SK-N-SH (cell line): ENCODE data around the gene KPNA2. TPM values are rescaled to one million over a fixed set of nuclear protein-coding genes. Genes with fewer than 3 reads are reported as not detected.

Experiments
- CTCF ChIA-PET: fragments of 300-600, 350-600 bp; formaldehyde crosslinking; extraction: SDS; loops from one replicate; lab custom pipeline; 2021; lab: Yijun Ruan, JAX
- POLR2A ChIA-PET: fragments of 350-600 bp; sonication (Branson Sonifier 250); formaldehyde crosslinking; extraction: SDS; loops from one replicate; lab custom pipeline; 2020; ENCODE audit warnings: antibody characterized with exemption, inconsistent platforms; lab: Yijun Ruan, JAX
- DNase-seq: peaks from one replicate; pipeline ENCODE4 v3.0.0; 2012
- H2AFZ ChIP-seq: fragments of 200-600 bp; sonication (generic); 2 replicates; pipeline ENCODE4 v1.8.1; 2016; ENCODE audit warnings: antibody characterized with exemption, mild to moderate bottlenecking, low read depth
- H3F3A ChIP-seq: fragments of 200-600 bp; sonication (generic); replicated peaks from 2 replicates; pipeline ENCODE3; 2016; ENCODE audit warnings: antibody characterized with exemption, mild to moderate bottlenecking; ENCODE audit not compliant: insufficient read depth
- H3K27ac ChIP-seq, 2 experiments: fragments of 200-500 bp in 1 of 2; fragments of 200-600 bp in 1 of 2; sonication (Bioruptor generic) in 1 of 2; sonication (generic), shearing (Covaris generic) in 1 of 2; 2 replicates each; pipeline versions ENCODE4 v1.5.1 to v1.6.1; 2014 to 2016; ENCODE audit warnings: low read depth in 2 of 2, inconsistent platforms in 1 of 2, low read length in 1 of 2, mild to moderate bottlenecking in 1 of 2, mixed read lengths in 1 of 2
- H3K27me3 ChIP-seq: fragments of 200-600 bp; sonication (generic), shearing (Covaris generic); 2 replicates; pipeline ENCODE4 v1.6.1; 2016; ENCODE audit warnings: mixed run types; ENCODE audit not compliant: insufficient read depth
- H3K36me3 ChIP-seq, 2 experiments: fragments of 200-500 bp in 1 of 2; fragments of 200-600 bp in 1 of 2; sonication (Bioruptor generic) in 1 of 2; sonication (generic) in 1 of 2; replicated peaks in 1 of 2; 2 replicates each; pipeline versions ENCODE3 to v1.5.1; 2014 to 2016; ENCODE audit warnings: low read length in 1 of 2, mild to moderate bottlenecking in 1 of 2; ENCODE audit not compliant: insufficient read depth in 2 of 2, control insufficient read depth in 1 of 2
- H3K4me1 ChIP-seq, 2 experiments: fragments of 200-500 bp in 1 of 2; fragments of 200-600 bp in 1 of 2; sonication (Bioruptor generic) in 1 of 2; sonication (generic), shearing (Covaris generic) in 1 of 2; 2 replicates each; pipeline versions ENCODE4 v1.5.1 to v1.6.1; 2014 to 2016; ENCODE audit warnings: low read depth in 1 of 2, low read length in 1 of 2, mixed run types in 1 of 2; ENCODE audit not compliant: insufficient read depth in 2 of 2, control insufficient read depth in 1 of 2
- H3K4me2 ChIP-seq: fragments of 200-600 bp; sonication (generic), shearing (Covaris generic); 2 replicates; pipeline ENCODE4 v1.6.1; 2017; ENCODE audit warnings: mixed run types
- H3K4me3 ChIP-seq, 2 experiments: fragments of 200-500 bp in 1 of 2; fragments of 200-600 bp in 1 of 2; sonication (Bioruptor generic) in 1 of 2; sonication (generic), shearing (Covaris generic) in 1 of 2; 2 replicates each; pipeline versions ENCODE4 v1.5.1 to v1.8.1; 2014 to 2016; ENCODE audit warnings: low read depth in 2 of 2, inconsistent platforms in 1 of 2, low read length in 1 of 2, mild to moderate bottlenecking in 1 of 2, mixed read lengths in 1 of 2, moderate library complexity in 1 of 2
- H3K79me2 ChIP-seq: fragments of 200-600 bp; sonication (generic); 2 replicates; pipeline ENCODE4 v1.8.1; 2017; ENCODE audit warnings: mild to moderate bottlenecking; ENCODE audit not compliant: insufficient read depth
- H3K9ac ChIP-seq: fragments of 200-600 bp; sonication (generic); 2 replicates; pipeline ENCODE4 v1.6.1; 2017; ENCODE audit warnings: mixed run types
- H3K9me2 ChIP-seq: fragments of 200-600 bp; sonication (generic); 2 replicates; pipeline ENCODE4 v1.6.1; 2017; ENCODE audit warnings: mixed run types
- H3K9me3 ChIP-seq: fragments of 200-600 bp; sonication (generic); 2 replicates; pipeline ENCODE4 v1.6.1; 2017; ENCODE audit warnings: mixed run types, mild to moderate bottlenecking, moderate library complexity
- H4K20me1 ChIP-seq: fragments of 200-600 bp; sonication (generic); 2 replicates; pipeline ENCODE4 v1.6.1; 2017; ENCODE audit warnings: mild to moderate bottlenecking, mixed run types; ENCODE audit not compliant: insufficient read depth
- ELF1 ChIP-seq: IDR thresholded peaks from 2 replicates; pipeline ENCODE4 v1.4.0; 2012
- EP300 ChIP-seq, 2 experiments: IDR thresholded peaks; 2 replicates each; pipeline versions ENCODE4 v1.4.0 to v1.6.1; 2012; ENCODE audit warnings: borderline replicate concordance in 1 of 2, low read depth in 1 of 2, low read length in 1 of 2
- EZH2phosphoT487 ChIP-seq: fragments of 200-600 bp; sonication (generic); IDR thresholded peaks from 2 replicates; pipeline ENCODE4 v1.6.1; 2017; ENCODE audit warnings: low read depth, mixed run types, mild to moderate bottlenecking, antibody characterized with exemption, moderate library complexity, borderline replicate concordance
- MXI1 ChIP-seq: IDR thresholded peaks from 2 replicates; pipeline ENCODE4 v1.6.1; 2012; ENCODE audit warnings: mild to moderate bottlenecking, low read depth, low read length, improper control_type of control experiment
- NFIC ChIP-seq: IDR thresholded peaks from 2 replicates; pipeline ENCODE4 v1.4.0; 2012; ENCODE audit warnings: borderline replicate concordance
- POLR2AphosphoS5 ChIP-seq: IDR thresholded peaks from 2 replicates; pipeline ENCODE4 v1.6.1; 2012; ENCODE audit warnings: low read depth, low read length
- RAD21 ChIP-seq: IDR thresholded peaks from 2 replicates; pipeline ENCODE4 v1.6.1; 2012; ENCODE audit warnings: mild to moderate bottlenecking, low read length
- RXRA ChIP-seq: IDR thresholded peaks from 2 replicates; pipeline ENCODE4 v1.4.0; 2012; ENCODE audit warnings: low read depth, mild to moderate bottlenecking, borderline replicate concordance
- SMC3 ChIP-seq: IDR thresholded peaks from 2 replicates; pipeline ENCODE4 v1.6.1; 2012; ENCODE audit warnings: low read depth, low read length, improper control_type of control experiment
- TAF1 ChIP-seq: IDR thresholded peaks from 2 replicates; pipeline ENCODE4 v1.6.1; 2012; ENCODE audit warnings: low read depth, mild to moderate bottlenecking, low read length, moderate library complexity, borderline replicate concordance
- TCF12 ChIP-seq: IDR thresholded peaks from 2 replicates; pipeline ENCODE4 v1.4.0; 2012
- WGBS: methylation state at CpG from one replicate; pipeline ENCODE4 v1.1.6; 2017; ENCODE audit warnings: low lambda C conversion rate; 5-methylcytosine and 5-hydroxymethylcytosine counted together
- polyA plus RNA-seq, 3 experiments: library from polyadenylated mRNA; depleted of rRNA; stranded (reverse); fragments of >200 nt; gene quantifications; 2 replicates each; pipeline ENCODE4 v1.2.3, GENCODE V29; 2012
- TF ChIP-seq, protein P1 (sequence below): fragments of 200-600 bp; sonication (generic); IDR thresholded peaks from 2 replicates; pipeline ENCODE4 v1.6.1; 2017; ENCODE audit warnings: antibody characterized with exemption, mild to moderate bottlenecking, moderate library complexity
- TF ChIP-seq, protein P2 (sequence below): IDR thresholded peaks from 2 replicates; pipeline ENCODE4 v1.4.0; 2012; ENCODE audit warnings: low read depth

KPNA2 gene
- polyA plus RNA-seq, 1 of the 3 experiments (the other 2 are of a cell fraction): 122 TPM

DNA sequence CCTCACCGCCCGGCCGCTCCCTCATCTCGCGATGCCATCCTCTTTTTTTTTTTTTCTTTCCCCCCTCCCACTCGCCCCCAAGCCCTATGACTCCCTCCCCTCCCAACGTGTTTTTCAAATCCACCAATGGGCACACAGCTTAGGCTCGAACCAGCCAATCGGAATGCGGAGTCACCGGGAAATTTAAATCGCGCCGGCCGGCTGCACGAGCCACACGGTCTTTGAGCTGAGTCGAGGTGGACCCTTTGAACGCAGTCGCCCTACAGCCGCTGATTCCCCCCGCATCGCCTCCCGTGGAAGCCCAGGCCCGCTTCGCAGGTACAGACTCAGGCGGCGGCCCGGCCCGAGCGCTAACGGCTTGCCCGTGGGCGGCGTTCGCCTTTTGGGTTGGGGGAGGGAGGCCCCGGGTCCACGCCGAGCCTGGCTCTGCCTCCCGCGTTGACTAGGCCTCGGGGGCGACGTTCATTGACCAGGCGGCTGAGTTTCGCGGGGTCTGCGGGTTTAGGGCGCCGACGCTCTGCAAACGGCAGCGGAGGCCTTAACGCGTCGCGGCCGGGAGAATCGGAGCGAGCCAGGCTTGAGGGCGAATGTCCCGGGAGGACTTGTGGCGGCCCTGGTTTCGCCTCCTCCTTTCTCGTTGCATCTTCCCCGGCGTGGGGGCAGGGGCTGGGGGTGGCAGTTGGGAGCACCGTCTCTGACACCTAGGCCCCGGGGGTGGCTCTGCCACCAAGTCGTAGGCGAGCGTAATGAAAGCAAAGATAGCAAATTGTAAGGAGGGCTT, at the start of gene KPNA2 (continued):
- TF ChIP-seq, protein P1, sequence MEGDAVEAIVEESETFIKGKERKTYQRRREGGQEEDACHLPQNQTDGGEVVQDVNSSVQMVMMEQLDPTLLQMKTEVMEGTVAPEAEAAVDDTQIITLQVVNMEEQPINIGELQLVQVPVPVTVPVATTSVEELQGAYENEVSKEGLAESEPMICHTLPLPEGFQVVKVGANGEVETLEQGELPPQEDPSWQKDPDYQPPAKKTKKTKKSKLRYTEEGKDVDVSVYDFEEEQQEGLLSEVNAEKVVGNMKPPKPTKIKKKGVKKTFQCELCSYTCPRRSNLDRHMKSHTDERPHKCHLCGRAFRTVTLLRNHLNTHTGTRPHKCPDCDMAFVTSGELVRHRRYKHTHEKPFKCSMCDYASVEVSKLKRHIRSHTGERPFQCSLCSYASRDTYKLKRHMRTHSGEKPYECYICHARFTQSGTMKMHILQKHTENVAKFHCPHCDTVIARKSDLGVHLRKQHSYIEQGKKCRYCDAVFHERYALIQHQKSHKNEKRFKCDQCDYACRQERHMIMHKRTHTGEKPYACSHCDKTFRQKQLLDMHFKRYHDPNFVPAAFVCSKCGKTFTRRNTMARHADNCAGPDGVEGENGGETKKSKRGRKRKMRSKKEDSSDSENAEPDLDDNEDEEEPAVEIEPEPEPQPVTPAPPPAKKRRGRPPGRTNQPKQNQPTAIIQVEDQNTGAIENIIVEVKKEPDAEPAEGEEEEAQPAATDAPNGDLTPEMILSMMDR: no peak
- TF ChIP-seq, all 33 proteins: peak for 13

DNA sequence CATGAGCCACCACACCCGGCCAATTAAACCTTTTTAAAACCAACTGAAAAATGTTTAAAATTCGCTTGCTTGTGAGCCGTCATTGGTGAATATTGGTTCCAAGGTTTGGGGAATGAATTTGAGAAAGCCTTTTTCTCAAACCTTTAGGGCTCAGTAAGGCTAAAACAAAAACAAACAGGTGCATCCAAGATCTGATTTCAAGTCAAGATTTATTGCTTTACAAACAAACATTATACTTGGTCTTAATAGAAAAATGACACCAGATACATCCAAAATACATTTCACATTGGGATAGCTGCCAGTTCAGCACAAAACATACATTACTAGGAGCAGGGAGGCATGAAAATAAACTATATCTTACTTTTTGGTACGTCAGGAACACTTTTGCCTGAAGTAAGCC, 44.6 kb upstream of the KPNA2 start:
- H4K20me1 ChIP-seq: no peaks in the 10 kb centered on the region
- H3K9ac ChIP-seq: no peak overlapping the region
- H2AFZ ChIP-seq: no peak overlapping the region
- H3K27ac ChIP-seq: no peak overlapping the region
- H3K9me3 ChIP-seq: no peaks in the 10 kb centered on the region
- no peak overlapping the region for H3K4me2 ChIP-seq
- peaks cover 0 to 5% of the 10 kb centered on the region in 2 experiments for H3K36me3 ChIP-seq
- H3K27me3 ChIP-seq: no peaks in the 10 kb centered on the region
- ChIA-PET POLR2A (no interaction called here), CTCF (interaction anchor here (1.2 to 1.5 kb wide), 2 partner anchors 21 to 27 kb away, joined by 3 to 4 read pairs; no protein-coding TSS in a partner anchor)
- peaks cover 6 to 19% of the 10 kb centered on the region in 2 experiments for H3K4me1 ChIP-seq
- WGBS: 95% methylated on average over 4 of the region's 4 CpGs
- 0 out of 2 replicates have a peak, but pooled peaks cover 6% of the 10 kb centered on the region for H3K79me2 ChIP-seq
- no peaks in the 10 kb centered on the region for H3K9me2 ChIP-seq
- no peak for DNase-seq
- H3K4me3 ChIP-seq: no peak overlapping the region
- peaks cover 37% of the 10 kb centered on the region for H3F3A ChIP-seq
- TF ChIP-seq TAF1 (no peak), MXI1 (no peak), SMC3 (no peak), RAD21 (no peak), TCF12 (no peak), NFIC (no peak), EZH2phosphoT487 (no peak), EP300 (IDR thresholded peaks at IDR 0.05; ENCODE audit: borderline replicate concordance in 1 of 2, low read depth in 1 of 2, low read length in 1 of 2) (no peak), ELF1 (no peak), RXRA (no peak), POLR2AphosphoS5 (no peak)
- TF ChIP-seq, protein P1: no peak
- TF ChIP-seq, protein P2, sequence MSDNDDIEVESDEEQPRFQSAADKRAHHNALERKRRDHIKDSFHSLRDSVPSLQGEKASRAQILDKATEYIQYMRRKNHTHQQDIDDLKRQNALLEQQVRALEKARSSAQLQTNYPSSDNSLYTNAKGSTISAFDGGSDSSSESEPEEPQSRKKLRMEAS: no peak
